PC-9 (cell line): Measurements from ENCODE around the gene TOX4. TPM values are rescaled to one million over a fixed set of nuclear protein-coding genes. Genes with fewer than 3 reads are reported as not detected.

Experiments used
- Bru-seq: library from RNA; stranded (reverse); fragments of 400-500 nt; gene quantifications from one replicate; lab custom pipeline; 2021; lab: Mats Ljungman, UMichigan
- BruChase-seq, 2 experiments: library from RNA; stranded (reverse); fragments of 400-500 nt; gene quantifications; one replicate each; lab custom pipeline; 2021; lab: Mats Ljungman, UMichigan
- BruUV-seq: library from RNA; stranded (reverse); fragments of 400-500 nt; replicated peaks from 2 replicates; lab custom pipeline; 2021; lab: Mats Ljungman, UMichigan
- CTCF ChIA-PET: fragments of 300-600 bp; sonication (Branson Sonifier 250); formaldehyde crosslinking; loops from one replicate; lab custom pipeline; 2022; ENCODE audit warnings: antibody characterized with exemption; lab: Charles Lee
- POLR2A ChIA-PET: fragments of 300-600 bp; sonication (Branson Sonifier 250); formaldehyde crosslinking; loops from one replicate; lab custom pipeline; 2022; ENCODE audit warnings: antibody characterized with exemption; ENCODE audit not compliant: unreplicated experiment; lab: Charles Lee
- DNase-seq, 2 experiments: peaks; one replicate each; pipeline versions ENCODE4 v3.0.0 to v3.0.0-alpha.2; 2015 to 2022; ENCODE audit warnings: mixed read lengths in 1 of 2
- H2AFZ ChIP-seq: fragments of 200-600 bp; sonication (generic); 2 replicates; pipeline ENCODE4 v1.8.1; 2017; ENCODE audit warnings: antibody characterized with exemption
- H3F3A ChIP-seq: fragments of 200-600 bp; sonication (generic); 2 replicates; pipeline ENCODE4 v1.8.1; 2017; ENCODE audit warnings: antibody characterized with exemption, mild to moderate bottlenecking, low read depth; ENCODE audit not compliant: insufficient read depth
- H3K27ac ChIP-seq: fragments of 200-600 bp; sonication (generic); 2 replicates; pipeline ENCODE4 v1.6.1; 2016; ENCODE audit warnings: mixed run types
- H3K27me3 ChIP-seq: fragments of 200-600 bp; sonication (generic); 2 replicates; pipeline ENCODE4 v1.6.1; 2016; ENCODE audit warnings: low read depth, mixed run types; ENCODE audit not compliant: insufficient read depth
- H3K36me3 ChIP-seq: fragments of 200-600 bp; sonication (generic); 2 replicates; pipeline ENCODE4 v1.6.1; 2016; ENCODE audit warnings: low read depth, mixed run types
- H3K4me1 ChIP-seq: fragments of 200-600 bp; sonication (generic); replicated peaks from 2 replicates; pipeline ENCODE4 v1.6.1; 2016; ENCODE audit warnings: mixed run types; ENCODE audit not compliant: insufficient read depth
- H3K4me2 ChIP-seq: fragments of 200-600 bp; sonication (generic); 2 replicates; pipeline ENCODE4 v1.6.1; 2017; ENCODE audit warnings: mixed run types
- H3K4me3 ChIP-seq: fragments of 200-600 bp; sonication (generic); 2 replicates; pipeline ENCODE4 v1.6.1; 2016; ENCODE audit warnings: mixed run types
- H3K79me2 ChIP-seq: fragments of 200-600 bp; sonication (generic); 2 replicates; pipeline ENCODE4 v1.6.1; 2017; ENCODE audit warnings: low read depth, mixed run types
- H3K9me2 ChIP-seq: fragments of 200-600 bp; sonication (generic); 2 replicates; pipeline ENCODE4 v1.8.1; 2017; ENCODE audit warnings: mild to moderate bottlenecking; ENCODE audit not compliant: insufficient read depth
- H3K9me3 ChIP-seq: fragments of 200-600 bp; sonication (generic); 2 replicates; pipeline ENCODE4 v1.8.1; 2016; ENCODE audit warnings: low read depth; ENCODE audit not compliant: insufficient read depth
- H4K20me1 ChIP-seq: fragments of 200-600 bp; sonication (generic); 2 replicates; pipeline ENCODE4 v1.8.1; 2017; ENCODE audit not compliant: insufficient read depth
- EZH2 ChIP-seq: fragments of 200-600 bp; sonication (generic); IDR thresholded peaks from 2 replicates; pipeline ENCODE4 v1.8.0; 2017; ENCODE audit warnings: antibody characterized with exemption, low read depth
- intact Hi-C: fragments of 100-400 bp; cut with micrococcal nuclease; formaldehyde crosslinking; loops from one replicate; pipeline ENCODE4 v1.10.0; 2022; ENCODE audit not compliant: unreplicated experiment
- long read RNA-seq: library from polyadenylated mRNA; stranded (forward); transcript quantifications from one replicate; pipeline ENCODE4 v2.0.0, GENCODE V29; 2022
- total RNA-seq: library from RNA; stranded (reverse); gene quantifications from 2 replicates; pipeline ENCODE4 v1.2.3, GENCODE V29; 2021
- TF ChIP-seq, protein P1 (sequence below): fragments of 200-600 bp; sonication (generic); conservative IDR thresholded peaks from 2 replicates; pipeline ENCODE4 v1.6.1; 2017; ENCODE audit warnings: mixed run types, antibody characterized with exemption, mild to moderate bottlenecking, moderate library complexity

The TOX4 gene
- total RNA-seq, result 32.9 and 50.6 TPM in 2 replicates
- percentile 73 among the genes with signal in this experiment for Bru-seq, nascent RNA
- percentile 75 among the genes with signal in this experiment for BruChase-seq, experiment 1, labeled RNA remaining after a 2-hour chase
- BruChase-seq, experiment 2, labeled RNA remaining after a 6-hour chase, result percentile 89 among the genes with signal in this experiment
- long read RNA-seq, full-length matches to known transcripts, result 36 of 59 reads
- long read RNA-seq, partial matches to known transcripts, result 12 of 59 reads
- long read RNA-seq, other reads (novel, unspliced or antisense), result 11 of 59 reads

- POLR2A ChIA-PET, result interaction anchor here (0.5 to 0.6 kb wide), 3 partner anchors 22 to 796 kb away, joined by 4 to 10 read pairs (median 8); no protein-coding TSS in a partner anchor
- intact Hi-C loops, result loop anchor here (1.0 to 2.0 kb wide), 3 partner anchors 21 to 40 kb away; partner anchors contain the start of genes CHD8 and METTL3
- CTCF ChIA-PET, result interaction anchor here (0.5 to 1.2 kb wide), 4 partner anchors 21 to 148 kb away, joined by 3 read pairs; partner anchors contain the start of gene SALL2
These were observed at the start of gene TOX4, which contains the start of gene RAB2B for GRCh38 chr14:21476925-21477681. TSS of gene TOX4 (plus strand) at chr14:21477195. CDS start at chr14:21477279, 84 bp downstream. TSS of gene RAB2B (minus strand) at chr14:21476959. CDS start at chr14:21476872, 87 bp downstream.

DNA sequence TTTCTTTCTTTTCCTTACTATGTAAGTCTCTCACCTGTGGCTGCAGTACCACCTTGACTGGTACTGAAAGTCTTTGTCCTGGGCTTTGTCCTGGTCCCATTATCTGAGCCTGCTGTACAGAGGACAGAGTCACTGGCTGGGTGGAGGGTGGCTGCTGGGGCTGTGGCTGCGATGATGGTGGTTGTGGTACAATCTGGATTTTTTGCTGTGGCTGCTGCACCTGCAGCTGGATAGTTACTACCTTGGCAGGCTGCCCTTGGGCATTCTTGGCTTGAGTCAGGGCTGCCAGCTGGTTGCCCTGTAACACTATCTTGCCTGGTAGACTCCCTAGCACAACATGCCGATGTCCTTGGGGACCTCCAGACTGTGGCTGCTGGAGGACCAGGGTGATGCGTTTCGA, 48.1 kb upstream of the TOX4 start:
- H3K4me2 ChIP-seq, result no peak overlapping the region
- no peak overlapping the region for H2AFZ ChIP-seq
- ChIA-PET POLR2A (no interaction called here), CTCF (no interaction called here)
- H3K27me3 ChIP-seq, result no peaks in the 10 kb centered on the region
- no peak overlapping the region for H3K27ac ChIP-seq
- BruUV-seq, result no TSS peak
- no peak for TF ChIP-seq EZH2
- TF ChIP-seq, protein P1, sequence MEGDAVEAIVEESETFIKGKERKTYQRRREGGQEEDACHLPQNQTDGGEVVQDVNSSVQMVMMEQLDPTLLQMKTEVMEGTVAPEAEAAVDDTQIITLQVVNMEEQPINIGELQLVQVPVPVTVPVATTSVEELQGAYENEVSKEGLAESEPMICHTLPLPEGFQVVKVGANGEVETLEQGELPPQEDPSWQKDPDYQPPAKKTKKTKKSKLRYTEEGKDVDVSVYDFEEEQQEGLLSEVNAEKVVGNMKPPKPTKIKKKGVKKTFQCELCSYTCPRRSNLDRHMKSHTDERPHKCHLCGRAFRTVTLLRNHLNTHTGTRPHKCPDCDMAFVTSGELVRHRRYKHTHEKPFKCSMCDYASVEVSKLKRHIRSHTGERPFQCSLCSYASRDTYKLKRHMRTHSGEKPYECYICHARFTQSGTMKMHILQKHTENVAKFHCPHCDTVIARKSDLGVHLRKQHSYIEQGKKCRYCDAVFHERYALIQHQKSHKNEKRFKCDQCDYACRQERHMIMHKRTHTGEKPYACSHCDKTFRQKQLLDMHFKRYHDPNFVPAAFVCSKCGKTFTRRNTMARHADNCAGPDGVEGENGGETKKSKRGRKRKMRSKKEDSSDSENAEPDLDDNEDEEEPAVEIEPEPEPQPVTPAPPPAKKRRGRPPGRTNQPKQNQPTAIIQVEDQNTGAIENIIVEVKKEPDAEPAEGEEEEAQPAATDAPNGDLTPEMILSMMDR, result no peak
- DNase-seq, result no peak
- peaks cover 12% of the 10 kb centered on the region for H3K79me2 ChIP-seq
- no peaks in the 10 kb centered on the region for H3F3A ChIP-seq
- H3K9me3 ChIP-seq, result no peaks in the 10 kb centered on the region
- H4K20me1 ChIP-seq, result no peaks in the 10 kb centered on the region
- H3K4me3 ChIP-seq, result no peak overlapping the region
- H3K9me2 ChIP-seq, result no peaks in the 10 kb centered on the region
- intact Hi-C loops, result no loop called here
- no peaks in the 10 kb centered on the region for H3K4me1 ChIP-seq
- H3K36me3 ChIP-seq, result peaks cover 14% of the 10 kb centered on the region

More at GRCh38 chr14:21476925-21477681, at the start of gene TOX4, which contains the start of gene RAB2B:
- no peaks in the 10 kb centered on the region for H3K36me3 ChIP-seq
- TF ChIP-seq, protein P1, result peak; percentile 77
- TF ChIP-seq EZH2, result no peak
- peak within 1 kb of the TSS; percentile 88 for H3K4me2 ChIP-seq
- no TSS peak for BruUV-seq
- peaks cover 21% of the 10 kb centered on the region for H3K79me2 ChIP-seq
- H4K20me1 ChIP-seq, result no peaks in the 10 kb centered on the region
- H3K9me3 ChIP-seq, result no peaks in the 10 kb centered on the region
- peaks cover 16% of the 10 kb centered on the region for H3K4me1 ChIP-seq
- no peaks in the 10 kb centered on the region for H3K9me2 ChIP-seq
- peak within 1 kb of the TSS; percentile 80 for H3K27ac ChIP-seq
- peak within 1 kb of the TSS; percentile 92 for H3K4me3 ChIP-seq
- peak; percentile 91 to 92 for DNase-seq
- no peaks in the 10 kb centered on the region for H3K27me3 ChIP-seq
- peak within 1 kb of the TSS; percentile 87 for H2AFZ ChIP-seq
- no peaks in the 10 kb centered on the region for H3F3A ChIP-seq

GRCh38 chr14:21431126-21431525, 45.9 kb upstream of the TOX4 start:
- Histone ChIP-seq H3K27ac (no peak overlapping the region), H3K4me2 (no peak overlapping the region), H3K9me3 (no peaks in the 10 kb centered on the region), H3K9me2 (no peaks in the 10 kb centered on the region), H3K4me3 (no peak overlapping the region), H4K20me1 (no peaks in the 10 kb centered on the region), H3K27me3 (no peaks in the 10 kb centered on the region), H3K4me1 (peaks cover 9% of the 10 kb centered on the region), H2AFZ (no peak overlapping the region), H3K79me2 (peaks cover 34% of the 10 kb centered on the region), H3K36me3 (peaks cover 10% of the 10 kb centered on the region), H3F3A (no peaks in the 10 kb centered on the region)
- ChIA-PET CTCF (no interaction called here), POLR2A (no interaction called here)
- intact Hi-C loops, result no loop called here
- no peak for TF ChIP-seq EZH2
- TF ChIP-seq, protein P1, result no peak
- DNase-seq, result no peak
- BruUV-seq, result no TSS peak
